ENCODE results near the gene KCNAB1.

Gene KCNAB1

GRCh38 chr3:156120528-156121251 lies at the start of gene KCNAB1:
Gene KCNAB1, plus strand, starts transcription at chr3:156120578.
- TF ChIP-seq CTCF (IDR thresholded peaks at IDR 0.05): no peak

- no peak for TF ChIP-seq CTCF (IDR thresholded peaks at IDR 0.05)
These were observed 49.3 kb upstream of the KCNAB1 start for GRCh38 chr3:156071031-156071430.

GRCh38 chr3:156090126-156090525 lies 30.3 kb upstream of the KCNAB1 start:
- no peak for TF ChIP-seq CTCF (IDR thresholded peaks at IDR 0.05)

- no peak for TF ChIP-seq CTCF (IDR thresholded peaks at IDR 0.05)
These were observed 26.4 kb upstream of the KCNAB1 start for GRCh38 chr3:156093964-156094363.

- TF ChIP-seq CTCF (IDR thresholded peaks at IDR 0.05): no peak
These were observed 26.0 kb upstream of the KCNAB1 start for GRCh38 chr3:156094391-156094790.

- TF ChIP-seq CTCF (IDR thresholded peaks at IDR 0.05): no peak
These were observed 21.8 kb upstream of the KCNAB1 start for GRCh38 chr3:156098437-156099035.

- TF ChIP-seq CTCF (IDR thresholded peaks at IDR 0.05): no peak
These were observed 18.0 kb upstream of the KCNAB1 start for GRCh38 chr3:156102267-156102931.
